CD14-positive monocyte (primary cell): ENCODE results near the gene SELENOI. TPM values are rescaled to one million over a fixed set of nuclear protein-coding genes. Genes with fewer than 3 reads are reported as not detected.
"Not testable (repeated sequence)": the region's sequence is repeated elsewhere in the genome, so short reads cannot be mapped to it uniquely, and the experiment has no call there.

ENCODE experiments used
- DNase-seq, 3 donors: peaks; one replicate each; pipeline ENCODE4 v3.0.0-alpha.2; 2011 to 2022
- H2AFZ ChIP-seq: 2 replicates; pipeline ENCODE4 v1.6.0; 2012; ENCODE audit warnings: mild to moderate bottlenecking, low read depth, low read length, inconsistent platforms; ENCODE audit not compliant: insufficient read depth, poor library complexity, severe bottlenecking
- H3K27ac ChIP-seq, 2 donors: 1 replicate in 1 of 2; 2 replicates in 1 of 2; pipeline ENCODE4 v1.5.1; 2012 to 2013; ENCODE audit warnings: low read length in 2 of 2, control low read depth in 1 of 2, inconsistent platforms in 1 of 2, low read depth in 1 of 2, mild to moderate bottlenecking in 1 of 2
- H3K27me3 ChIP-seq, 2 donors: one replicate each; pipeline versions ENCODE4 v1.6.0 to v1.6.1; 2011 to 2013; ENCODE audit warnings: low read length in 2 of 2; ENCODE audit not compliant: control insufficient read depth in 2 of 2, insufficient read depth in 2 of 2
- H3K36me3 ChIP-seq, 2 donors: replicated peaks in 1 of 2; 1 replicate in 1 of 2; 2 replicates in 1 of 2; pipeline versions ENCODE4 v1.5.1 to v1.6.1; 2012 to 2013; ENCODE audit warnings: low read length in 2 of 2, control low read depth in 1 of 2, inconsistent platforms in 1 of 2, mild to moderate bottlenecking in 1 of 2; ENCODE audit not compliant: insufficient read depth in 2 of 2, control insufficient read depth in 1 of 2
- H3K4me1 ChIP-seq, 2 donors: 1 replicate in 1 of 2; 2 replicates in 1 of 2; pipeline versions ENCODE4 v1.5.1 to v1.6.1; 2012 to 2013; ENCODE audit warnings: low read length in 2 of 2, control low read depth in 1 of 2, inconsistent platforms in 1 of 2, mild to moderate bottlenecking in 1 of 2, moderate library complexity in 1 of 2; ENCODE audit not compliant: insufficient read depth in 2 of 2, control insufficient read depth in 1 of 2
- H3K4me2 ChIP-seq: replicated peaks from 2 replicates; pipeline ENCODE3; 2012; ENCODE audit warnings: low read length, moderate library complexity, mild to moderate bottlenecking; ENCODE audit not compliant: poor library complexity, severe bottlenecking; ENCODE audit errors: extremely low read depth
- H3K4me3 ChIP-seq, 3 experiments: fragments of 200-600 bp in 1 of 3; sonication (generic) in 1 of 3; replicated peaks in 1 of 3; 1 replicate in 2 of 3; 2 replicates in 1 of 3; pipeline ENCODE4 v1.5.1; 2011 to 2013; ENCODE audit warnings: low read length in 3 of 3, mild to moderate bottlenecking in 3 of 3, control low read depth in 2 of 3, low read depth in 2 of 3, inconsistent platforms in 1 of 3, moderate library complexity in 1 of 3
- H3K79me2 ChIP-seq: 2 replicates; pipeline ENCODE4 v1.6.0; 2012; ENCODE audit warnings: mild to moderate bottlenecking, control low read depth, inconsistent platforms, low read length, moderate library complexity; ENCODE audit not compliant: insufficient read depth
- H3K9ac ChIP-seq: 2 replicates; pipeline ENCODE4 v1.6.0; 2017; ENCODE audit warnings: low read length, mild to moderate bottlenecking; ENCODE audit not compliant: insufficient read depth, poor library complexity, severe bottlenecking
- H3K9me3 ChIP-seq, 2 donors: replicated peaks in 1 of 2; 1 replicate in 1 of 2; 2 replicates in 1 of 2; pipeline versions ENCODE4 v1.5.1 to v1.6.1; 2012 to 2013; ENCODE audit warnings: low read length in 2 of 2, control low read depth in 1 of 2; ENCODE audit not compliant: control insufficient read depth in 1 of 2, insufficient read depth in 1 of 2
- H4K20me1 ChIP-seq: 2 replicates; pipeline ENCODE4 v1.6.0; 2012; ENCODE audit warnings: mild to moderate bottlenecking, low read length, control low read depth, moderate library complexity; ENCODE audit not compliant: insufficient read depth
- H3K27ac Mint-ChIP-seq, 7 donors: one replicate each; pipeline ENCODE4 v1.8.0; 2020; ENCODE audit warnings: mild to moderate bottlenecking in 7 of 7, mixed read lengths in 7 of 7, moderate library complexity in 6 of 7, inconsistent platforms in 2 of 7
- H3K27me3 Mint-ChIP-seq, 3 donors: one replicate each; pipeline ENCODE4 v1.8.0; 2021 to 2022; ENCODE audit warnings: low read depth in 3 of 3, mild to moderate bottlenecking in 3 of 3, mixed read lengths in 3 of 3, moderate library complexity in 3 of 3, inconsistent platforms in 1 of 3
- H3K36me3 Mint-ChIP-seq, 2 donors: one replicate each; pipeline ENCODE4 v1.8.0; 2020; ENCODE audit warnings: mixed read lengths in 2 of 2, inconsistent platforms in 1 of 2, mild to moderate bottlenecking in 1 of 2
- H3K4me1 Mint-ChIP-seq: one replicate; pipeline ENCODE4 v1.8.0; 2020; ENCODE audit warnings: mild to moderate bottlenecking, mixed read lengths
- H3K4me3 Mint-ChIP-seq, 2 donors: one replicate each; pipeline ENCODE4 v1.8.0; 2020; ENCODE audit warnings: mild to moderate bottlenecking in 2 of 2, mixed read lengths in 2 of 2, moderate library complexity in 1 of 2
- H3K9me3 Mint-ChIP-seq, 7 donors: one replicate each; pipeline ENCODE4 v1.8.0; 2020 to 2022; ENCODE audit warnings: mixed read lengths in 7 of 7, mild to moderate bottlenecking in 6 of 7, moderate library complexity in 6 of 7, inconsistent platforms in 2 of 7
- CTCF ChIP-seq: fragments of 200-600 bp; IDR thresholded peaks from one replicate; pipeline ENCODE4 v1.8.0; 2022; ENCODE audit warnings: antibody characterized with exemption, mild to moderate bottlenecking
- WGBS: methylation state at CpG from one replicate; pipeline ENCODE4 v1.1.5; 2013; ENCODE audit warnings: missing lambda C conversion rate; ENCODE audit not compliant: insufficient coverage; 5-methylcytosine and 5-hydroxymethylcytosine counted together
- intact Hi-C, 2 donors: fragments of 100-400 bp; cut with micrococcal nuclease; formaldehyde crosslinking; loops; one replicate each; pipeline versions ENCODE4 v1.15.0 to v1.15.1; 2023
- polyA plus RNA-seq, 3 donors: library from polyadenylated mRNA; depleted of rRNA in 1 of 3; unstranded in 2 of 3; stranded (reverse) in 1 of 3; fragments of 300-500 nt in 2 of 3; fragments of >200 nt in 1 of 3; fragmentation: Illumina TruSeq in 2 of 3; gene quantifications; 1 replicate in 2 of 3; 2 replicates in 1 of 3; pipeline ENCODE4 v1.2.3, GENCODE V29; 2012 to 2021

The SELENOI gene
- polyA plus RNA-seq, 3 donors, result 2.3 to 3.2 (median 2.5) TPM

GRCh38 chr2:26370909-26371308 lies 25.0 kb downstream of the SELENOI start:
- H3K4me3 ChIP-seq, DNase-seq, H3K9ac ChIP-seq, H4K20me1 ChIP-seq, H3K9me3 Mint-ChIP-seq, H3K27ac ChIP-seq, H3K27ac Mint-ChIP-seq, H3K4me1 ChIP-seq, H3K4me1 Mint-ChIP-seq, H3K27me3 Mint-ChIP-seq, H3K4me2 ChIP-seq, H3K4me3 Mint-ChIP-seq, intact Hi-C loops, H2AFZ ChIP-seq, H3K9me3 ChIP-seq, H3K79me2 ChIP-seq, H3K27me3 ChIP-seq: not testable (repeated sequence)
- no CpG with 5 or more reads among the region's 31 CpGs for WGBS
- peaks cover 43 to 75% of the 10 kb centered on the region in 2 donors for H3K36me3 ChIP-seq
- H3K36me3 Mint-ChIP-seq, result peaks cover 52 to 60% of the 10 kb centered on the region in 2 donors

- H3K36me3 Mint-ChIP-seq, result peaks cover 51 to 58% of the 10 kb centered on the region in 2 donors
Measured at GRCh38 chr2:26376799-26377198, 30.9 kb downstream of the SELENOI start.

More at GRCh38 chr2:26376799-26377198, 30.9 kb downstream of the SELENOI start:
- Histone ChIP-seq H3K79me2 (no peaks in the 10 kb centered on the region), H3K27ac (no peak overlapping the region), H3K27me3 (no peaks in the 10 kb centered on the region), H4K20me1 (no peaks in the 10 kb centered on the region), H2AFZ (no peak overlapping the region), H3K36me3 (peaks cover 28 to 78% of the 10 kb centered on the region in 2 donors), H3K4me3 (no peak overlapping the region), H3K4me2 (no peak overlapping the region), H3K9ac (no peak overlapping the region), H3K4me1 (peaks cover under 1 to 2% of the 10 kb centered on the region in 2 donors), H3K9me3 (no peaks in the 10 kb centered on the region)
- DNase-seq, result no peak
- Mint-ChIP-seq H3K9me3 (no peaks in the 10 kb centered on the region), H3K4me1 (peaks cover under 1% of the 10 kb centered on the region), H3K27ac (no peak overlapping the region), H3K4me3 (no peak overlapping the region), H3K27me3 (no peaks in the 10 kb centered on the region)
- no CpG with 5 or more reads among the region's 1 CpG for WGBS
- TF ChIP-seq CTCF, result no peak
- intact Hi-C loops, result no loop called here
